AML-193 (cell line): ENCODE measurements around the gene CSGALNACT2.

Source experiments
- DNase-seq, 2 experiments: peaks; one replicate each; lab custom pipeline; 2025; lab: John Stamatoyannopoulos, UW

CSGALNACT2 gene

DNA sequence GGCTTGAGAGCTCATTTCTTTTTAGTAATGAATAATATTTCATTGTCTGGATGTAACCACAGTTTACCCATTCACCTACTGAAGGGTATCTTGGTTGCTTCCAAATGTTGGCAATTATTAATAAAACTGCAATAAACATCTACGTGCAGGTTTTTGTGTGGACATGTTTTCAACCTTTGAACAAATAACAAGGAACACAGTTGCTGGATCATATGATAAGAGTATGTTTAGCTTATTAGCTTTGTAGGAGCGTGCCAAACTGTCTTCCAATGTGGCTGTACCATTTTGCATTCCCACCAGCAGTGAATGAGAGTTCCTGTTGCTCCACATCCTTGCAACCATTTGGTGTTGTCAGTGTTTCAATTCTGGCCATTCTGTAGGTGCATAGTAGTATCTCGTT lies 49.0 kb downstream of the CSGALNACT2 start:
- no peak for DNase-seq

DNA sequence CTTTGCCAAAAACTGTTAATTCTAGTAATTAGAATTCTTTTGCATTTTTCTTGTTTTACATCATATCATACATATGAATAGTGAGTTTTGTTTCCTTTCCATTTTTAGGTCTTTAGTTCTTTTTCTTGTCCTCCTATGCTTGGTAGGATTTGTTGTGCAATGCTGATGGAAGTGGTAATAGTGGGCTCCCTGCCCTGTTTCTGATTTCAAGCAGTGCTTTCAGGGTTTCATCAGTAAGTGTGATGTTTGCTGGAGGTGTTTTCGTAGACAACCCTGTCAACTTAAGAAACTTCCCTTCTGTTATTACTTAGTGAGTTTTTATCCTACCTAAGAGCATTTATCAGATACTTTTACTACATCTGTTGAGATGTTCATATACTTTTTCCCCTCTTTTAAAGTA lies 50.5 kb downstream of the CSGALNACT2 start:
- peak in 1 of 2 experiments; percentile 8 for DNase-seq

DNA sequence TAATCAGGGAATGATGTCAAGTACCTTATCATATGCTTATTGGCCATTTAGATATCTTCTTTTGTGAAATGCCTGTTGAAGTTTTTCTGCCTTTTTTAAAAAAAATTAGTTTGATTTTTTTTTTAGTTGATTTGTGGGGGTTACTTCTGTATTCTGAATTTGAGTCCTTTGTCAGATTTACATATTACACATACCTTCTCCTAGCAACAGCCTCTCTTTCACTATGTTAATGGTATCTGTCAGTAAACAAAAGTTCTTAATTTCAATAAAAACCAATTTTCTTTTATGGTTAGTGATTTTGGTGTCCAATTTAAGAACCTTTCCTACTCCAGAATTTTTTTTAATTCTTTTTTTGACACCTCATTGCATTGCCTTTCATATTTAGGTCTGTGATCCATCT lies 52.0 kb downstream of the CSGALNACT2 start:
- DNase-seq = no peak

GRCh38 chr10:43190775-43191174 lies 52.5 kb downstream of the CSGALNACT2 start:
- no peak for DNase-seq

DNA sequence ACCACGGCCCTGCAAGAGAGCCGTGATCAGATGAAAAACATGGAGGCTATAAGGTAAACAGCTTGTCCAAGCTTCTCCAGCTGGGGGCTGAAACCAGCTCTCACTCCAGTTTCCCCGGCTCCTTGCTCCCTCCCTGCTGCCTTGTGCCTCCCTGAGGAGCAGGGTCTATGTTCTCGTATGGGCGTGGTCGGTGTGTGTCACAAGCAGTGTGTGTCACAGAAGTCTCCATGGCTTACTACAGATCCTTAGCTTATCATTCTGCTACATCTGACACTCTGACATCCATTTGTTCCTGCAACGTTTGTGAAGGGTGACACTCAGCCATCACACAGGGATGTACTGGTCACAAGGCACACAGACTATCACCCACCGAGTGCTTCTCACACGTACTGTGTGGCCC lies 54.6 kb downstream of the CSGALNACT2 start:
- DNase-seq = no peak

DNA sequence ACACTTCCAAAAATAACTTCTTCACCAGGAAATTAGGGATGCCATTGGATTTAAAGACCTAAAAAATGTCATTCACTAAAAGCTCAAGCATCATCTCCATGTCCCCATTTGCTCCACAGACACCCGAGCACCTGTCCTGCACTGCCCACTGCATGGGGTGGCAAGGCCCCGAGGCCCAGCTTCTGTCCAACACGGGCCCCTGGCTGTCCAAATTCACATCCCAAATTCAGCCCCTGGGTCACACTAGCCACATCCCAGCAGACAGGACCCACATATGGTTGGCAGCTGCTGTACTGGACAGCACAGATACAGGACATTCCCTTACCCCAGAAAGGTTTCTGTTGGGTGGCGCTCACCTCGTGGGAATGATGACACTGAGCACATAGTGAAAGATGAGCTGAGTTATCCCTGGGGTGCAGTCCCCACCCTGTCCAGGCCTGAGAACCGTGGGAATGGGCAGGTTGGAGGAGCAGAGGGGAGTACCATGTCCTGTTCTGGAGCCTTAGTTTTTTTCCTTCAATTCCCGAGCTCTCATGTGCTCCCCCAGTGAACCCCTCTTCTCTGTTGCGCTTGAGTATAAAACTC lies 55.3 kb downstream of the CSGALNACT2 start:
- DNase-seq = no peak

- DNase-seq = no peak
Measured at GRCh38 chr10:43194266-43194665, 56.0 kb downstream of the CSGALNACT2 start.

- no peak for DNase-seq
Measured at GRCh38 chr10:43194859-43195258, 56.6 kb downstream of the CSGALNACT2 start.

GRCh38 chr10:43195557-43195956 lies 57.3 kb downstream of the CSGALNACT2 start:
- no peak for DNase-seq

- DNase-seq = no peak
Measured at GRCh38 chr10:43196131-43196980, 58.1 kb downstream of the CSGALNACT2 start.

GRCh38 chr10:43196981-43197833 lies 59.0 kb downstream of the CSGALNACT2 start:
- no peak for DNase-seq

- peak; percentile 24 to 40 for DNase-seq
Measured at GRCh38 chr10:43197834-43198681, 59.8 kb downstream of the CSGALNACT2 start.

- no peak for DNase-seq
Measured at GRCh38 chr10:43198682-43199005, 60.4 kb downstream of the CSGALNACT2 start.

GRCh38 chr10:43199088-43199683 lies 60.9 kb downstream of the CSGALNACT2 start:
- no peak for DNase-seq

GRCh38 chr10:43199684-43200537 lies 61.7 kb downstream of the CSGALNACT2 start:
- no peak for DNase-seq

DNA sequence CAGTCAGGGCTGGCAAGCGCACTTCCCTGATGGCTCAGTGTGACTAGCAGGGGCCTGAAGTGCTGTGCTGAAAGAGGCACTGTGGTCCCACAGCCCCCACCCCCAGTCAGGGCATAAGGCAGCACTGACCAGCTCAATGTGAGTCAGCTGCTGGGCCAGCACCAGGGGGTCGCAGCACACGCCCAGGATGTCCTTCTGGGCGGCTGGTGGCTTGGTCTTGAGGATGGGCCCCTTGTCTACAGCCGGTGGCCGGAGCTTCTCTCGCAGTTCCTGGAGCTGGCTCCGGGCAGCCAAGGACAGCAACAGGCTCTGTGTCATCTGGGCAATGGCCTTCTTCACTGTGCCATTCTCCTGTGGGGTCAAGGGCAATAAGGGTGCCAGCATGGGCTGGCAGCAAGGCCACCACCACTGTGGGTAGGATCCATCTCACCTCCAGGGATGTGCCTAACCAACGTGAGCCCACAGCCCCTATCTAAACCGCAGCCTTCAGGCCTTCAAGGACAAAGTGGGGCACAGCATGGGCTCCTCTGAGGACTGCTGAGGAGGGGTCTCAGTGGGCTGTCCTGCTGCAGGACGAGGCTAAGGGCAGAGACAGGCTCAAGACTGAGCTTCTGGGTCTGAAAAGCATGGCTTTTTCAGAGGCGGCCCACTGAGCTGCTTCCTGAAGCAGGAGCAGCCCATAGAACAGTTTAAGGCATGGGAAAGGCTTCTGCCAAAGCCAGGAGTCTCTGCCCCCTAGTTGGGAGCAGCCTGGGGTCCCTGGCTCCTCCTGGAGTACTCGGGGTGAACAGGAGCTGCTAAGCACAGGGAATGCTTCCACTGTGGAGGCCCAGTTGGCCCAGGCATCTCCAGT lies 62.5 kb downstream of the CSGALNACT2 start:
- DNase-seq = no peak

DNA sequence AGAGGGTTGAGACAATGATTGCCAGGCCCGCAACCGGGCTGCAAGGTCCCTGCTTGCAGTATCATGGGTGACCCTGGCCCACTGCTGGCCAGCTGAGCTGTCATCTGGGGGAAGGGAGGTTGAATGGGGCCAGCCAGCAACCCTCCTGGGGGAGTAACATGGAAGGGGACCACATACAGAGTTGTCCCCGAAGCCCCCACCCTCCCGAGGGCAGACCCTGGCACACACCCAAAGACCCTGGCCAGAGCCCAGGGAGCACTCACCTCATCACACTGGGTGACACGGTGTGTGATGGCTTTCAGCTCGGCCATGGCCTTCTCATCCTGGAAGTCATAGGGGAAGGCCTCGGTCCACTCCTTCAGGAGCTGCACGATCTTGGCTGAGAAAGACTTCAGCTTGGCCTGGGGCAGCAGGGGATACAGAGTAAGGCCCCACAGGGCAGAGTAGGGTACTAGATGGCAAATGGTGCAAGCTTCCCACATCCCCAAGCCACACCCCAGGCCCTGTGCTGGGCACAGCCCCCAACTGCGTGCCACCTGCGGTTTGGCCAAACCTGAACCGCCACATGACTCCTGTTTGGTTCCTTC lies 63.4 kb downstream of the CSGALNACT2 start:
- no peak for DNase-seq

DNA sequence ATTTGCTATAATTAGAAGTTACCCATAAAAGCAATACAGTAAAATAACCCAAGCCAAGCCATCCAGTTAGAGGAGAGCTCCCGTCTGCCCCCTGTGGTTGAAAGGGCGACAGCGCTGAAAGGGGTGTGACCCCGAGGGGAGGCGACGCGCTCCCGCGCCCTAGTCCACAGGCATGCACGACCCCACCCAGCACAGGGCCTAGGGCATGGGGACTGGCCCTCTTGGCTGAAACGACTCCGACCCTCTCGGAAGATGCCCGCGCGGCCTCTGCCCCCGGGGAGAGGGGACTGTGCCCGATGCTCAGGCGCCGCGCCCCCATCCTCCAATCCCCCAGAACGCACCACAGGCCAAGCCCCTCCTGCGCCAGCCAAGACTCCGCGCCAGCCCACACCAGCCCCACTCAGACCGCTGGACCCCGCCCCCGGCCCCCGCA lies 64.0 kb downstream of the CSGALNACT2 start:
- DNase-seq = peak; percentile 37 to 43
